Muscle of arm (tissue), 14 donors: Measurements from ENCODE around the gene TYW1. TPM values are rescaled to one million over a fixed set of nuclear protein-coding genes. Genes with fewer than 3 reads are reported as not detected.
"Not testable (repeated sequence)": the region's sequence is repeated elsewhere in the genome, so short reads cannot be mapped to it uniquely, and the experiment has no call there.

Source experiments
- DNase-seq: peaks from one replicate; pipeline ENCODE4 v3.0.0-alpha.2; 2013
- long read RNA-seq, 11 donors: transcript quantifications; one replicate each; lab custom pipeline, GENCODE V29; 2026
- polyA plus RNA-seq, 12 donors: library from polyadenylated mRNA; unstranded; fragments of 120-200 nt; gene quantifications; one replicate each; pipeline ENCODE4 v1.2.1, GENCODE V29; 2013; ENCODE audit not compliant: insufficient read length in 12 of 12

TYW1 gene, protein sequence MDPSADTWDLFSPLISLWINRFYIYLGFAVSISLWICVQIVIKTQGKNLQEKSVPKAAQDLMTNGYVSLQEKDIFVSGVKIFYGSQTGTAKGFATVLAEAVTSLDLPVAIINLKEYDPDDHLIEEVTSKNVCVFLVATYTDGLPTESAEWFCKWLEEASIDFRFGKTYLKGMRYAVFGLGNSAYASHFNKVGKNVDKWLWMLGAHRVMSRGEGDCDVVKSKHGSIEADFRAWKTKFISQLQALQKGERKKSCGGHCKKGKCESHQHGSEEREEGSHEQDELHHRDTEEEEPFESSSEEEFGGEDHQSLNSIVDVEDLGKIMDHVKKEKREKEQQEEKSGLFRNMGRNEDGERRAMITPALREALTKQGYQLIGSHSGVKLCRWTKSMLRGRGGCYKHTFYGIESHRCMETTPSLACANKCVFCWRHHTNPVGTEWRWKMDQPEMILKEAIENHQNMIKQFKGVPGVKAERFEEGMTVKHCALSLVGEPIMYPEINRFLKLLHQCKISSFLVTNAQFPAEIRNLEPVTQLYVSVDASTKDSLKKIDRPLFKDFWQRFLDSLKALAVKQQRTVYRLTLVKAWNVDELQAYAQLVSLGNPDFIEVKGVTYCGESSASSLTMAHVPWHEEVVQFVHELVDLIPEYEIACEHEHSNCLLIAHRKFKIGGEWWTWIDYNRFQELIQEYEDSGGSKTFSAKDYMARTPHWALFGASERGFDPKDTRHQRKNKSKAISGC
- polyA plus RNA-seq, result 10 to 100 TPM in 11 of 12 donors, not detected in 1; 11.4 to 21.3 (median 17.3) TPM
- long read RNA-seq, donor 1, partial matches to known transcripts, result 10 of 11 reads
- long read RNA-seq, donor 1, other reads (novel, unspliced or antisense), result 0 of 11 reads
- long read RNA-seq, donor 2, partial matches to known transcripts, result 0 of 3 reads
- long read RNA-seq, donor 2, other reads (novel, unspliced or antisense), result 0 of 3 reads
- long read RNA-seq, donor 3, result 0 reads
- long read RNA-seq, donor 4, partial matches to known transcripts, result 0 of 1 reads
- long read RNA-seq, donor 4, other reads (novel, unspliced or antisense), result 0 of 1 reads
- long read RNA-seq, donor 5, partial matches to known transcripts, result 0 of 2 reads
- long read RNA-seq, donor 5, other reads (novel, unspliced or antisense), result 0 of 2 reads
- long read RNA-seq, donor 6, partial matches to known transcripts, result 0 of 1 reads
- long read RNA-seq, donor 6, other reads (novel, unspliced or antisense), result 0 of 1 reads
- long read RNA-seq, donor 7, partial matches to known transcripts, result 0 of 1 reads
- long read RNA-seq, donor 7, other reads (novel, unspliced or antisense), result 0 of 1 reads
- long read RNA-seq, donor 8, partial matches to known transcripts, result 400 of 706 reads
- long read RNA-seq, donor 8, other reads (novel, unspliced or antisense), result 300 of 706 reads
- long read RNA-seq, donor 9, partial matches to known transcripts, result 216 of 230 reads
- long read RNA-seq, donor 9, other reads (novel, unspliced or antisense), result 14 of 230 reads
- long read RNA-seq, donor 10, partial matches to known transcripts, result 0 of 3 reads
- long read RNA-seq, donor 10, other reads (novel, unspliced or antisense), result 0 of 3 reads
- long read RNA-seq, donor 11, result 0 reads

DNA sequence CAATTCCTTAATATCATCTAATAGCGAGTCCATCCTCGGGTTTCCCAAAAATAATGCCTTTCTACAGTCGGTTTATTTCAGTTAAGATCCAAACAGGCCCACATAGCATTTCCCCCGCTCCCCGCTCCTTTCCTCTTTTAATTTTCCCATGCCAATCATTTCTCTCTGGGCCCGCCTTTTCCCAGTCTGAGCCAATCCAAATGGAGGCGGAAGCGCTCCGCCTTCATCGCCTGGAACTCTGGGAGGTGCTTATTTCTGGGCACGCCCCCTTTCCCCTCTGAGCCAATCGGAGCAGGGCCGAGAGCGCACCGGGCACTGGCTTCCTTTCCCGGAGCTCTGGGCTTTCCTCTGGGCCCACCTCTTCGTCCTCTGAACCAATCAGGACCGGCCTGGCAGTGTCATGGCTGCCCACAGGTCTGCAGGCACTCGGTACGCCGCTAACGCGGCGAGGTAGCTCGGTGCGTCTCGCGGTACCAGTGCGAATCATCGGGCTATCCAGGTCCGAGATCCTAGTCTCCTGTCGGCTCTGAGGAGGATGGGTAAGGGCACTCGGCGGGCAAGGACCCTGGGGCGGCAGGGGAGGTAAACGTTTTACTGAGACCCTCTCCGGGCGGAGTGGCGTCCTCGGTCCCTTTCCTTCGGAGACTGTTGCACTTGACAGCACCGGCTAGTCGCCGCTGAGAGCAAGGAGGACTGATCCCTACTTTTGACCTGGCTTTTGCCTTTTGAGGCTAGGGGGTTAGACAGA lies at the start of gene TYW1:
TYW1 (plus strand) TSS at position 390 of the 748 bp plus-strand sequence; CDS start at position 536, 146 bp downstream.
- peak; percentile 99 for DNase-seq

DNA sequence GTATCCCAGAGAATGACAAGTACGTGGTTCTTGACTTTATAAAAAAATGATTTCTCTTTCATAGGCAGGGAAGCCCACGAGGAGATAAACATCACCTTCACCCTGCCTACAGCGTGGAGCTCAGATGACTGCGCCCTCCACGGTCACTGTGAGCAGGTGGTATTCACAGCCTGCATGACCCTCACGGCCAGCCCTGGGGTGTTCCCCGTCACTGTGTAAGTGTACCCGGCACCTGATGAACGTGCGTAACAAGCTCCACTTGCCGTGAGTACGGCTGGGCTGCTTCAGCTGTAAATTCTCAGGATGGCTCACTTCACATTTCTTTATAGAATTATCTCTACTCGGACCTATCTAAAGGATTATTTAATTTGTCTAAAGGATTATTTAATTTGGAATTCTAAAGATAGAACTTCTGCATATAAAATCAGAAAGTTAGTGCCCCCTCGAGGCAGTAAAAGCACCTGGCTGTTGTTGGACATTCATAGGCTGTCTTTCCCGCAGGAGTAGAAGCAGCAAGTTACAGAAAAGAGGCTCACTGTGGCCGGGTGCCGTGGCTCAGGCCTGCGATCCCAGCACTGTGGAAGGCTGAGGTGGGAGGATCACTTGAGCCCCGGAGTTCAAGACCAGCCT lies 48.0 kb upstream of the TYW1 start:
- no peak for DNase-seq

GRCh38 chr7:66950311-66950710 lies 46.3 kb upstream of the TYW1 start:
- no peak for DNase-seq

DNA sequence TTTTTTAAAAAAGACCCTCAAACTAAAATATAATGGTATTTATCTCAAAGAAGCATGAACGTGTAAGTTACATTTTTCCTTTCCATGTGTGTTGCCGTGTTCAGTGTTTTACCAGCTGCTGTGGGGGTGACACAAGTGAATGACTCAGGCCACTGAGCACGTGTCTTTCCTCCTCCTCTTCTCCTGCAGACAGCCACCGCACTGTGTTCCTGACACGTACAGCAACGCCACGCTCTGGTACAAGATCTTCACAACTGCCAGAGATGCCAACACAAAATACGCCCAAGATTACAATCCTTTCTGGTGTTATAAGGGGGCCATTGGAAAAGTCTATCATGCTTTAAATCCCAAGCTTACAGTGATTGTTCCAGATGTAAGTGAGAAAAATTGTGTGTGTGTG lies 45.9 kb upstream of the TYW1 start:
- no peak for DNase-seq

DNA sequence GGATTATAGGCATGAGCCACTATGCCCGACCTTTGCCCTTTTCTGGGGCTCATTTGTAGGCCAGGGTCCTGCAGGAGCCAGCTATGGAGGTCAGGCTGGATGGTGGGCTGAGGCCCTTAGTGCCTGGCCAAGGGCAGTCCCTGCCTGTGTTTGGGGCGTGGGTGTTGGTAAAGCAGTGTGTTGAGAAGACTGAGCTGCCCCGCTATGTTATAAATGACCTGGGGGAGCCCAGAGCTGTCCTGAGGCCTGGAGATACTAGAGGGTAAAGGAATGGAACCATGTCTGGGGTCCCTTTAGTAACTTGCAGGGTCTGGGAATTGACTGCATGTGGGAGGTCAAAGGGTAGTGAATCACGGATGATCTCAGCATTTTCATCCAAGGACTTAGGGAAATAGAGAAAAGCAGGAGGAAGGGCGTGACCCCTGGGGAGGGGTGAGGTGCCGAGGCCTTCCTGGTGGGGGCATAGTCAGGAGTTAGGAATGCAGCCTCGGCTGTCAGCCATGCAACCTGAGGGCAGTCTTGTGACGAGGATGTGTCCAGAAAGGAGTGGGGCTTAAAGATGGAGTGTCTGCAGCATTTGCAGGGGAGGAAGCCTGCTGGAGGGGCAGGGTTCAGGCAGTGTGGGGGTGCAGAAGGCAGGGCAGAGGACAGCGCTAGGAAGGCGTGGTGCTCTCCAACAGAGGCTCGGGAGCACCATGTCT lies 44.1 kb upstream of the TYW1 start:
- DNase-seq, result no peak

- DNase-seq, result no peak
Observed at GRCh38 chr7:66953044-66953427, 43.6 kb upstream of the TYW1 start.

- no peak for DNase-seq
Observed at GRCh38 chr7:66957595-66958290, 38.9 kb upstream of the TYW1 start.

GRCh38 chr7:66958538-66959350 lies 37.9 kb upstream of the TYW1 start:
- DNase-seq, result no peak

- DNase-seq, result no peak
Observed at GRCh38 chr7:66960192-66960591, 36.4 kb upstream of the TYW1 start.

DNA sequence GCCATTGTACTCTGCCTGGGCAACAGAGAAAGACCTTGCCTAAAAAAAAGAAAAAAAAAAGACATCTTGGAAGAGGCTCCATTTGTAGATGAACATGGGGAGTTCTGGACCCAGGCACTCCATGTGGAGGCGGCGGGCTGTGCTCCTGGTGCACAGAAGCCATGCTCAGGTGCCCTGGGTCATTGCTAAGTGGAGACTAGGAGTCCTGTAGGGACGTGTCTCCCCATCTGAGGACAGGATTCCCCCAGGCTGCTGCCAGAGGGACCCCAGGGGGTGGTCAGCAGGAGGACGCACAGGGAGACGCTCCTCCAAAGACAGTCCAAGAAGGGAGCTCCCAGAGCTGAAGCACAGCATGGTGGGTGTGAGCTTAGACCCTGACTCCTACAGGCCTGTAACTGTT lies 35.5 kb upstream of the TYW1 start:
- no peak for DNase-seq

DNA sequence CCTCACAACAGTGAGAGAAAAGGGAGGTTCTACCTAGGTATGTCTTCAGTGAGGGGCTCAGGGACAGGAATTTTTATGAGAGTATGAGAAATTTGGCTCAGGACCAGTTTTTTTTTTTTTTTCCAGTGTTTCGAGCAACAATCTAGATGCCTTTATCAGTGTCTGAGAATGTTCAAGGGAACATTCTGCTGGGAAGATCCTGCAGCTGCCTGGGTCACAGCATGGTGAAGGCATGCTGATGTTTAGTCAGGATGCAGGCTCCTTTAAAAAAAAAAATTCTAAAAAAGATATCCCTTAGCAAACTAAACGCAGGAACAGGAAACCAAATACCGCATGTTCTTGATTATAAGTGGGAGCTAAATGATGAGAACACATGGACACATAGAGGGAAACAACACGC lies 32.2 kb upstream of the TYW1 start:
- DNase-seq, result no peak

GRCh38 chr7:66967029-66967428 lies 29.6 kb upstream of the TYW1 start:
- no peak for DNase-seq

GRCh38 chr7:66969001-66969400 lies 27.6 kb upstream of the TYW1 start:
- not testable (repeated sequence) for DNase-seq

DNA sequence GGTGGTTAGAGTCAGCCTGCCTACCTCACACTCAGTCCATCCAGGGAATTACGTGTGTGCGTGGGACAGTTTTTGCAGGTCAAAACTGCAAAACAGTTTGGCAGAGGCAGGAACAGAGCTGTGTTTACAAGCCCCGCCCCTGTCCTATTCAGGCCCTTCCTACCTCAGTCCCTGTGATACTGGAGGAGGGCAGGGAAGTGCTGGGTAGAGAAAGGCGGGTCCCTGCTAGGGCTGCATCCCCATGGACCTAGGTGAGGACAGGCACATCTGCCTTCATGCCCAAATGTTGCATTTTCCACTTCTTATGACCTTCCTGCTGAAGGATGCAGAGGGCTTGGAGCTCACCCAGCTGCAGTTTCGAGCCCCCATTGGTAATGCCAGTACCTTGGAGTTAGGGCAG lies 26.3 kb upstream of the TYW1 start:
- no peak for DNase-seq

GRCh38 chr7:66974986-66975590 lies 21.5 kb upstream of the TYW1 start:
- DNase-seq, result no peak

DNA sequence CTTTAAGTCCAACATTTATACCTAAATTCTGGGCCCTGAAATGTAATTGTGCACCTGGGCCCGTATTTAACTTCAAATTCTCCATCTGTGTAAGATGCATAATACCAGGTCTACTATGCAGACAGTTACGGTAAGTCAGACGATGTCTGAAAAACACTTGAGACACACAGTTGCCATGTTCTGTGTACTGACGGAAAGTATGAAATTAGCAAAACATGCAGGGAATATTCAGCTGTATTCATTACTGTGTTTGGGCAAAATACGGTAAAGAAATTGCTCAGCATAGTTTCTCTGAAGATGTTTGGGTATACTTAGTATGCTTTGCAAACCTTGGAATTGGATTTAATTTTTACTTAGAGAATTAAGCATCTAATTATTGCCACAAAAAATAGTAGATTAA lies 18.3 kb upstream of the TYW1 start:
- not testable (repeated sequence) for DNase-seq

- DNase-seq, result not testable (repeated sequence)
Observed at GRCh38 chr7:66979013-66979412, 17.6 kb upstream of the TYW1 start.
